IMR-90 (cell line): ENCODE results near the gene MYBPHL. TPM values are rescaled to one million over a fixed set of nuclear protein-coding genes. Genes with fewer than 3 reads are reported as not detected.

Experiments used
- ATAC-seq: fragments of 200-7000 bp; cut with Tn5 transposase; 2 replicates; pipeline ENCODE4 v1.9.1; 2020; ENCODE audit warnings: low read depth, mild to moderate bottlenecking, moderate library complexity
- BruUV-seq: library from RNA; stranded (reverse); fragments of 400-500 nt; replicated peaks from 2 replicates; lab custom pipeline; 2021; lab: Mats Ljungman, UMichigan
- CTCF ChIA-PET: fragments of 300-600 bp; formaldehyde crosslinking; extraction: SDS; loops from one replicate; lab custom pipeline; 2021; ENCODE audit warnings: antibody characterized with exemption; lab: Yijun Ruan, JAX
- POLR2A ChIA-PET: fragments of 300-600 bp; sonication (Branson Sonifier 250); formaldehyde crosslinking; loops from one replicate; lab custom pipeline; 2022; ENCODE audit warnings: antibody characterized with exemption; ENCODE audit not compliant: unreplicated experiment; lab: Charles Lee
- DNase-seq: peaks from one replicate; pipeline ENCODE4 v3.0.0; 2013
- H2AFZ ChIP-seq: replicated peaks from 2 replicates; pipeline ENCODE3; 2013; ENCODE audit warnings: low read length, mild to moderate bottlenecking; ENCODE audit not compliant: poor library complexity
- H2AK5ac ChIP-seq: 2 replicates; pipeline ENCODE4 v1.6.1; 2013; ENCODE audit warnings: low read depth, low read length, inconsistent platforms
- H2AK9ac ChIP-seq: replicated peaks from 2 replicates; pipeline ENCODE3; 2013; ENCODE audit warnings: mild to moderate bottlenecking, low read depth, low read length, moderate library complexity; ENCODE audit not compliant: poor library complexity
- H2BK120ac ChIP-seq: 2 replicates; pipeline ENCODE4 v1.6.1; 2013; ENCODE audit warnings: low read depth, low read length, inconsistent platforms
- H2BK15ac ChIP-seq: 3 replicates; pipeline ENCODE4 v1.6.1; 2013; ENCODE audit warnings: low read depth, low read length, inconsistent platforms
- H2BK20ac ChIP-seq: 2 replicates; pipeline ENCODE4 v1.6.1; 2013; ENCODE audit warnings: low read depth, mild to moderate bottlenecking, inconsistent platforms, low read length, moderate library complexity
- H2BK5ac ChIP-seq: 2 replicates; pipeline ENCODE4 v1.6.1; 2013; ENCODE audit warnings: mild to moderate bottlenecking, low read depth, low read length, inconsistent platforms; ENCODE audit not compliant: poor library complexity, severe bottlenecking
- H3K14ac ChIP-seq: replicated peaks from 2 replicates; pipeline ENCODE4 v1.6.1; 2013; ENCODE audit warnings: low read depth, low read length, inconsistent platforms
- H3K18ac ChIP-seq: 2 replicates; pipeline ENCODE4 v1.6.1; 2013; ENCODE audit warnings: low read depth, low read length, control low read depth
- H3K23ac ChIP-seq: 2 replicates; pipeline ENCODE4 v1.6.1; 2013; ENCODE audit warnings: low read depth, low read length, inconsistent platforms
- H3K27ac ChIP-seq: 2 replicates; pipeline ENCODE4 v1.5.1; 2013; ENCODE audit warnings: mild to moderate bottlenecking, control low read depth, low read length; ENCODE audit not compliant: insufficient read depth
- H3K27me3 ChIP-seq: 2 replicates; pipeline ENCODE4 v1.6.1; 2013; ENCODE audit warnings: low read length; ENCODE audit not compliant: control insufficient read depth, insufficient read depth
- H3K36me3 ChIP-seq: 2 replicates; pipeline ENCODE4 v1.6.1; 2013; ENCODE audit warnings: low read length, mixed read lengths; ENCODE audit not compliant: control insufficient read depth, insufficient read depth
- H3K4ac ChIP-seq: 2 replicates; pipeline ENCODE4 v1.6.1; 2013; ENCODE audit warnings: low read depth, low read length, inconsistent platforms
- H3K4me1 ChIP-seq: 2 replicates; pipeline ENCODE4 v1.6.1; 2013; ENCODE audit warnings: low read length, mixed read lengths; ENCODE audit not compliant: control insufficient read depth, insufficient read depth
- H3K4me2 ChIP-seq: 2 replicates; pipeline ENCODE4 v1.6.1; 2013; ENCODE audit warnings: low read depth, mild to moderate bottlenecking, control low read depth, low read length, moderate library complexity
- H3K4me3 ChIP-seq: 2 replicates; pipeline ENCODE4 v1.5.1; 2013; ENCODE audit warnings: low read depth, mild to moderate bottlenecking, control low read depth, low read length, moderate library complexity; ENCODE audit not compliant: insufficient read depth
- H3K56ac ChIP-seq: 2 replicates; pipeline ENCODE4 v1.6.1; 2013; ENCODE audit warnings: low read length, inconsistent platforms; ENCODE audit not compliant: insufficient read depth; ENCODE audit errors: extremely low read depth
- H3K79me1 ChIP-seq, 2 experiments: 2 replicates each; pipeline ENCODE4 v1.6.1; 2013; ENCODE audit warnings: low read length in 2 of 2, inconsistent platforms in 1 of 2, low read depth in 1 of 2
- H3K9ac ChIP-seq: 2 replicates; pipeline ENCODE4 v1.6.1; 2013; ENCODE audit warnings: low read depth, low read length, control low read depth
- H3K9me1 ChIP-seq: 2 replicates; pipeline ENCODE4 v1.6.1; 2013; ENCODE audit warnings: low read length, inconsistent platforms; ENCODE audit not compliant: insufficient read depth
- H3K9me3 ChIP-seq: 2 replicates; pipeline ENCODE4 v1.6.1; 2013; ENCODE audit warnings: low read length; ENCODE audit not compliant: control insufficient read depth, insufficient read depth
- H4K20me1 ChIP-seq: 2 replicates; pipeline ENCODE4 v1.6.1; 2013; ENCODE audit warnings: low read length, inconsistent platforms; ENCODE audit not compliant: insufficient read depth
- H4K5ac ChIP-seq: 2 replicates; pipeline ENCODE4 v1.6.1; 2013; ENCODE audit warnings: mild to moderate bottlenecking, low read depth, low read length, control low read depth
- H4K8ac ChIP-seq, 2 experiments: 2 replicates each; pipeline ENCODE4 v1.6.1; 2013; ENCODE audit warnings: low read depth in 2 of 2, low read length in 2 of 2, control low read depth in 1 of 2, inconsistent platforms in 1 of 2
- H4K91ac ChIP-seq: 2 replicates; pipeline ENCODE4 v1.6.1; 2013; ENCODE audit warnings: low read depth, low read length, inconsistent platforms; ENCODE audit not compliant: insufficient read depth
- FOS ChIP-seq: fragments of 150-350 bp; IDR thresholded peaks from 2 replicates; pipeline ENCODE4 v1.6.1; 2016; ENCODE audit warnings: low read depth, low read length
- MAZ ChIP-seq: IDR thresholded peaks from 2 replicates; pipeline ENCODE4 v1.6.1; 2012; ENCODE audit warnings: low read depth, mild to moderate bottlenecking, low read length, improper control_type of control experiment, moderate library complexity, borderline replicate concordance
- RCOR1 ChIP-seq: IDR thresholded peaks from 2 replicates; pipeline ENCODE4 v1.6.1; 2012; ENCODE audit warnings: mild to moderate bottlenecking, low read length, improper control_type of control experiment; ENCODE audit not compliant: insufficient replicate concordance
- RFX5 ChIP-seq: IDR thresholded peaks from 2 replicates; pipeline ENCODE4 v1.8.0; 2012; ENCODE audit warnings: low read depth, mild to moderate bottlenecking, low read length, moderate library complexity
- SMC3 ChIP-seq: fragments of 150-350 bp; IDR thresholded peaks from 2 replicates; pipeline ENCODE4 v1.6.1; 2016; ENCODE audit warnings: low read depth, mild to moderate bottlenecking, antibody characterized with exemption, low read length, moderate library complexity
- WGBS, 2 experiments: methylation state at CpG; one replicate each; pipeline versions ENCODE4 v1.1.5 to v1.1.7; 2013; ENCODE audit warnings: missing lambda C conversion rate in 2 of 2; ENCODE audit not compliant: insufficient read length in 1 of 2; ENCODE audit errors: extremely low coverage in 2 of 2; 5-methylcytosine and 5-hydroxymethylcytosine counted together
- dilution Hi-C: fragments of 300-500 bp; cut with HindIII; formaldehyde crosslinking; loops from one replicate; pipeline ENCODE4 v1.14.3; 2018; ENCODE audit warnings: low sequenced_read_pairs; ENCODE audit not compliant: unreplicated experiment
- in situ Hi-C: fragments of 300-500 bp; cut with MboI; formaldehyde crosslinking; loops from 3 replicates; pipeline ENCODE4 v1.14.3; 2019; ENCODE audit warnings: low sequenced_read_pairs, inconsistent platforms, mixed read lengths
- intact Hi-C: fragments of 100-400 bp; cut with micrococcal nuclease; formaldehyde crosslinking; loops from 2 replicates; pipeline ENCODE4 v1.10.0; 2022
- polyA plus RNA-seq, 3 experiments: library from polyadenylated mRNA; depleted of rRNA; stranded (reverse); fragments of >200 nt; gene quantifications; 2 replicates each; pipeline ENCODE4 v1.2.3, GENCODE V29; 2012; ENCODE audit warnings: low replicate concordance in 1 of 3
- total RNA-seq: library from RNA; depleted of rRNA; stranded (reverse); fragments of >200 nt; gene quantifications from 2 replicates; pipeline ENCODE4 v1.2.3, GENCODE V29; 2012
- TF ChIP-seq, protein P1 (sequence below): conservative IDR thresholded peaks from 2 replicates; pipeline ENCODE4 v1.5.1; 2012; ENCODE audit warnings: mild to moderate bottlenecking, low read depth, low read length, improper control_type of control experiment

The MYBPHL gene
- total and polyA plus RNA-seq, 2 of the 4 experiments (the other 2 are of a cell fraction): 0.07 TPM; not detected in 1

- Histone ChIP-seq H3K9ac (no peak overlapping the region), H3K79me1 (peaks cover 0 to 2% of the 10 kb centered on the region in 2 experiments; a peak in 2 of 4 replicates), H3K14ac (no peak overlapping the region), H3K23ac (no peak overlapping the region), H3K18ac (no peak overlapping the region), H4K20me1 (no peaks in the 10 kb centered on the region), H2AK9ac (peak overlapping the region; percentile 68), H4K8ac (no peak overlapping the region), H2AFZ (no peak overlapping the region), H2BK20ac (no peak overlapping the region), H3K56ac (no peak overlapping the region), H3K27me3 (no peaks in the 10 kb centered on the region), H2BK15ac (no peak overlapping the region), H4K5ac (no peak overlapping the region), H2BK5ac (no peak overlapping the region), H3K4ac (peak overlapping the region; percentile 6; the same call in 1 of the 2 replicates), H3K27ac (no peak overlapping the region), H3K4me2 (no peak overlapping the region), H3K9me1 (peaks cover 4% of the 10 kb centered on the region; the same call in 1 of the 2 replicates), H3K9me3 (peaks cover 2% of the 10 kb centered on the region; the same call in 1 of the 2 replicates), H4K91ac (no peak overlapping the region), H3K4me1 (peaks cover 12% of the 10 kb centered on the region), H3K36me3 (peaks cover 2% of the 10 kb centered on the region; the same call in 1 of the 2 replicates), H2AK5ac (no peak overlapping the region), H2BK120ac (no peak overlapping the region), H3K4me3 (no peak overlapping the region)
- POLR2A ChIA-PET: no interaction called here
- in situ Hi-C loops: no loop called here
- CTCF ChIA-PET: no interaction called here
- intact Hi-C loops: no loop called here
- DNase-seq (no peak), ATAC-seq (no peak)
- BruUV-seq: no TSS peak
- 85% methylated on average over 4 of the region's 13 CpGs; no CpG with 5 or more reads in 1 of the 2 experiments for WGBS, 2 experiments
- TF ChIP-seq MAZ: no peak
- TF ChIP-seq SMC3: no peak
- no peak for TF ChIP-seq RFX5
- TF ChIP-seq, protein P1, sequence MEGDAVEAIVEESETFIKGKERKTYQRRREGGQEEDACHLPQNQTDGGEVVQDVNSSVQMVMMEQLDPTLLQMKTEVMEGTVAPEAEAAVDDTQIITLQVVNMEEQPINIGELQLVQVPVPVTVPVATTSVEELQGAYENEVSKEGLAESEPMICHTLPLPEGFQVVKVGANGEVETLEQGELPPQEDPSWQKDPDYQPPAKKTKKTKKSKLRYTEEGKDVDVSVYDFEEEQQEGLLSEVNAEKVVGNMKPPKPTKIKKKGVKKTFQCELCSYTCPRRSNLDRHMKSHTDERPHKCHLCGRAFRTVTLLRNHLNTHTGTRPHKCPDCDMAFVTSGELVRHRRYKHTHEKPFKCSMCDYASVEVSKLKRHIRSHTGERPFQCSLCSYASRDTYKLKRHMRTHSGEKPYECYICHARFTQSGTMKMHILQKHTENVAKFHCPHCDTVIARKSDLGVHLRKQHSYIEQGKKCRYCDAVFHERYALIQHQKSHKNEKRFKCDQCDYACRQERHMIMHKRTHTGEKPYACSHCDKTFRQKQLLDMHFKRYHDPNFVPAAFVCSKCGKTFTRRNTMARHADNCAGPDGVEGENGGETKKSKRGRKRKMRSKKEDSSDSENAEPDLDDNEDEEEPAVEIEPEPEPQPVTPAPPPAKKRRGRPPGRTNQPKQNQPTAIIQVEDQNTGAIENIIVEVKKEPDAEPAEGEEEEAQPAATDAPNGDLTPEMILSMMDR: no peak
- no peak for TF ChIP-seq RCOR1
- TF ChIP-seq FOS: no peak
- dilution Hi-C loops: no loop called here
Observed at GRCh38 chr1:109272021-109272799, 34.6 kb downstream of the MYBPHL start.
